Subcutaneous abdominal adipose tissue (tissue), 5 donors: ENCODE measurements around the gene DDX23.

Source experiments
- H3K27ac ChIP-seq: one replicate; pipeline ENCODE4 v1.7.0; 2013; ENCODE audit warnings: low read depth, mild to moderate bottlenecking, inconsistent platforms, low read length, moderate library complexity
- H3K27me3 ChIP-seq, 5 donors: one replicate each; pipeline ENCODE4 v1.7.0; 2013; ENCODE audit warnings: low read length in 5 of 5, inconsistent platforms in 1 of 5; ENCODE audit not compliant: control insufficient read depth in 5 of 5, insufficient read depth in 4 of 5
- H3K36me3 ChIP-seq, 5 donors: one replicate each; pipeline ENCODE4 v1.7.0; 2013; ENCODE audit warnings: low read length in 5 of 5; ENCODE audit not compliant: control insufficient read depth in 5 of 5, insufficient read depth in 5 of 5
- H3K4me1 ChIP-seq, 5 donors: one replicate each; pipeline ENCODE4 v1.7.0; 2013; ENCODE audit warnings: low read length in 5 of 5, mild to moderate bottlenecking in 3 of 5, moderate library complexity in 1 of 5; ENCODE audit not compliant: control insufficient read depth in 5 of 5, insufficient read depth in 5 of 5
- H3K4me3 ChIP-seq, 5 donors: one replicate each; pipeline ENCODE4 v1.7.0; 2013; ENCODE audit warnings: low read length in 5 of 5, low read depth in 1 of 5
- H3K9ac ChIP-seq, 5 donors: one replicate each; pipeline ENCODE4 v1.7.0; 2013; ENCODE audit warnings: low read length in 5 of 5, mild to moderate bottlenecking in 4 of 5, moderate library complexity in 3 of 5
- H3K9me3 ChIP-seq, 5 donors: one replicate each; pipeline ENCODE4 v1.7.0; 2013; ENCODE audit warnings: low read length in 5 of 5; ENCODE audit not compliant: control insufficient read depth in 5 of 5
- donor health status: healthy.
- donor health status: healthy.
- donor health status: healthy.
- donor health status: healthy.
- donor health status: healthy.

The DDX23 gene

DNA sequence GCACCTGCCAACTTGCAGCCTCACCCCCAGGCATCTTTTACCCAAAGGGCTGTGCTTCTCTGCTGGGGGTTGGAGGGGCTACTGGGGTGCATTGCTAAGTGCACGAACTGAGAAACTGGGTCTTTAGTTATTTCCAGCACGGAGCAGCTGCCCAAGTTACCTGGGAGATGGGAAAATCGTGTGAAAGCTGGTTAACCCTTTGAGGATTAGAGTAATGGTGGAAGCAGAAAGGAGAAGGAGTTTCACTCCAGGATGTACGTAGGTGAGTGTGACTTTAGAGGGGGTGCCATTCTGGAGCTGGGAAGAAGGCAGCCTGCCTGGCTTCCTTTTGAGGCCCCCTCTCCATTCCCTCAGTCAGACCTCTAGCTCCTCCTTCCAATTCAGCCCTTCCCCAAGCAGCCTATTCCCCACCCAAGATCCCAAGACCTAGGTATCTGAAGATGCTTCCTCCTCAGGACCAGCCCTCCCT lies 62.1 kb downstream of the DDX23 start:
- Histone ChIP-seq H3K27me3 (no peaks in the 10 kb centered on the region), H3K9me3 (no peaks in the 10 kb centered on the region), H3K27ac (no peak overlapping the region), H3K4me1 (peaks cover 5 to 37% (median 34%) of the 10 kb centered on the region in 5 donors), H3K9ac (no peak overlapping the region), H3K4me3 (peak overlapping the region in 3 of 5 donors; percentile 76 to 93 (median 85)), H3K36me3 (no peaks in the 10 kb centered on the region)

DNA sequence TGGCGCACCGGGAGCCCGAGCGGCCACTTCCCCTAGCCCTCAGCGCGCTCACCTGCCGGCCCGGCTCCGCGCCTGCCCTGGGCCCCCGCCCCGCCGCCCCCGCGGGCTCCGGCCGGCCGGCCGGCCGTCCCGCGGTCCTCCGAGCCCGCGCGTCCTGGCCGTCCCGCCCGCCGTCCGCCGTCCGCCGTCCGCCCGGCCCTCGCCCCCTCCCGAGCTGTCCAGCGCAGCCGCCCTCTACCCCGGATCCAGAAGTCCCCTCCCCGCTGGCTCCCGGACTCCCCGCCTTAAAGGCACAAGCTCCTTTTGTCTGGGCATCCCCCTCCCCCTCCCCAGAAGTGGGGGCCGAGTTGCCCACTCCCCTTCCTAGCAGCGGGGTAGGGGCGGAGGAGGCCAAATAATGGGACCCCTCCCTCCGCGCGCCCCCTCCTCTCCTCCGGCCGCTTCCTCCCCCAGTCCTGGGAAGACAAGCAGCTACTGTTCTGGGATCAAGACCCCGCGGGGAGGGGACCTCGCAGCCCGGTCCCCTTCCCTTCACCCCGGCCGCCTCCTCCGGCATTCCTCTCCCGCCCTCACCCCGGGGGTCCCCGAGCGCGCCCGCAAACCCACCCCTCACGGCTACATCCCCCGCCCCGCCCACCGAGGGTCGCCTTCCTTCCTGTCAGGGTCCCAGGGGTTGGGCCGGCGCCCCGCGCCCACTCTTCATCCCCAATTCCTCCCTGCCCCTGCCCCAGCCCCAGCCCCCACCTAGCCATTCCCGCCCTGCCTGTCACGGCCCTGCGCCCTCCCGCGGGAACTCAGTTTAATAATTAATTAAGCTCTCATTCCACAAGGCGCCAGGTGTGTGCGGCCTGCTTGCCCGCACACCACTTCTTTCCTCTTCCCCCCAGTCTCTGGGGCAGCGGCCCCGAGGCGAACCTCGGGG lies 62.8 kb downstream of the DDX23 start, which contains the start of gene ADCY6:
TSS of gene ADCY6 (minus strand) at position 236 of the 922 bp plus-strand sequence. CDS start 5,655 bp downstream, outside the sequence.
- H3K9ac ChIP-seq: peak within 1 kb of the TSS; percentile 77 to 98 (median 89)
- peak within 1 kb of the TSS; percentile 76 to 93 (median 85) for H3K4me3 ChIP-seq
- no peaks in the 10 kb centered on the region for H3K36me3 ChIP-seq
- peak within 1 kb of the TSS; percentile 78 for H3K27ac ChIP-seq
- no peaks in the 10 kb centered on the region for H3K27me3 ChIP-seq
- H3K4me1 ChIP-seq: peaks cover 5 to 41% (median 36%) of the 10 kb centered on the region in 5 donors
- no peaks in the 10 kb centered on the region for H3K9me3 ChIP-seq

DNA sequence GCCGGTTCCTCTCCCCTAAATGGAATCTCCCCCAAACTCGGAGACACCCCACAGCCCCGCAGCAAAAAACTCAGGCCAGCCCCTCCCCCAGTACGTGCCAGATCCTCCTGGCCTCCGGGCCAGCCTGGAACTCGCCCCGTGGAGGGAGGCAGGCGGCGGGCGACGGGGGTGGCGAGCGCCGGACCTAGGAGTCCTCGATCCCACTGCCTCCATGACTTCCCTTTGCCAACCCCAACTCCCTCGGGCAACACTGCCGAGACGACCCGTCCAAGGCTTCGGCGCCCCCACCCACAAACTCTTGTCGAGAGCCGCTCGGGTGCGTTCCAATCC lies 63.5 kb downstream of the DDX23 start:
- peak overlapping the region; percentile 78 for H3K27ac ChIP-seq
- peaks cover 5 to 42% (median 36%) of the 10 kb centered on the region in 5 donors for H3K4me1 ChIP-seq
- no peaks in the 10 kb centered on the region for H3K9me3 ChIP-seq
- no peaks in the 10 kb centered on the region for H3K27me3 ChIP-seq
- H3K36me3 ChIP-seq: no peaks in the 10 kb centered on the region
- H3K4me3 ChIP-seq: peak overlapping the region; percentile 76 to 93 (median 85)
- peak overlapping the region; percentile 77 to 98 (median 89) for H3K9ac ChIP-seq

DNA sequence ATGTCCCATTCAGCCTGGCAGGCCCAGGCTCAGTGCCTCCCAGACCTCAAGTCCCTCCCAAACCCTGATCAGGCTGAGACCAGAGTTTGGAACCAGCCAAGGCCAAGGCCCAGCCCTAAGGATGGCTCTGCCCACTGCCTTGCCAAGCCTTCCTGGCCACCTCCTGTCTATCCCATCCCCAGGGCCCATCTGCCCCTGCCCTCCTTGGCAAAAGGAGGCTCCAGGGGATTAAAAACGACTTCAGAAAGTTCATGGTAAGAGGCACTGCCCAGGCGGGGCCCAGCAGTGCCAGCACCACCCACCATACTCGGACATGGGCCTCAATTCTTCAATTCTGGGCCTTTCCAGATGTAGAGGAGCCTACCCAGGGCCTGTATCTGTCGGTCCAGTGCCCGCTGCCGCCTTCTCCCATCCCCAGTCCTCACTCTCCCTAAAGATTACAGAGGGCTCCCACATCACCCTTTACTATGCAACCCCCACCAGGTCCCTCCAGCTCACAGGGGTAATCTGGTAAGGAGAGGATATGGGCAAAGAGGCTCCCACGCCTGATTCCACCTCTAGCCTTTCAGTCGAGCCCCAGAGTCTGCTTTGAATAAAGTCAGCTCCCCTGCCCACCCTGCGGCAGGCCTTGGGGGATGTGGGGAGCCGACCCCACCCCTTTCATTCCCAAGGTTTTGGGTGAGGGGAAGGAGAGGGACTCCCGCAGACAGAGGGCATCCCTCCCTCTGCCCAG lies 64.0 kb downstream of the DDX23 start:
- Histone ChIP-seq H3K27me3 (no peaks in the 10 kb centered on the region), H3K4me1 (peaks cover 5 to 48% (median 36%) of the 10 kb centered on the region in 5 donors), H3K9ac (peak overlapping the region; percentile 77 to 98 (median 89)), H3K4me3 (peak overlapping the region; percentile 76 to 93 (median 85)), H3K9me3 (no peaks in the 10 kb centered on the region), H3K27ac (peak overlapping the region; percentile 78), H3K36me3 (peaks cover 0 to 5% (median 2%) of the 10 kb centered on the region in 5 donors)

DNA sequence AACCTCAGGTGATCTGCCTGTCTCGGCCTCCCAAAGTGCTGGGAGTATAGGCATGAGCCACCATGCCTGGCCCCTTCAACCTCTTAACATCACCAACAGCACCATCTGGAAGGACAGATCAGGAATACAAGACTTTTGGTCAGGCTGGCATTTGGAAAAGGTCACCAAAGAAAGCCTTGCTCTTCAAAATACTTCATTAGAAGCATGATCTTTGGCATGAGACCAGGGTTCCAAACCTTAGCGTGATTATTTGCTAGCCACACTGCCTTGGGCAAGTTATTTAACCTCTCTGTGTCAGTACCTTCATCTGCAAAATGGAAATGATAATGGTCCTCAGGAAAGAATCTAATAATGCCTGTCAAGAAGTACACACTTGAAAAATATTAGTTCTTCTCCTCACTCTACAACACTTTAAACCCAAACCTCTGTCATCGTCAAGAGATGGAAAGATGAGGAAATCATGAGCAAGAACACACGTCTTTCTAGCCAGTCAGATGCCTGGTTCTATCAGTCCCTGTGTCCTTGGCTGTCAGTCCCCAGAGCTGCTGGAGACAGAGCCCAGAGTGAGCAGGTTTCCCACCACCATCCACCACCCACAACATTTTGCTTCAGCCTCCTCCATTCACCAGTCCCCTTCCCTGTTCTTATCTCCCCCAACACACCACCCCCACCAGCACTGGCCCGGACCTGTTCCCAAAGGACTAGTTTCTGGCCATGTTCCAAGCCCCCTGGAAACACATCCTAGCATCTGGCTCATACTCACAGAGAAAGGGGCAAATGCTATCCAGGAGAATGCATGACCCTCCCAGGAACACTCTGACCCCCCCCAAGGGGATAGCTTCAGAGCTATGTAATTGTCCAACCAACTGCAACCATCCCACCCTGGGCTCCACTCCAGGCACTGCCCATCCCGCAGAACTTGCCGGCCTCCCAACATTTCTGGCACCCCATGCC lies 65.1 kb downstream of the DDX23 start:
- H3K27me3 ChIP-seq: no peaks in the 10 kb centered on the region
- H3K27ac ChIP-seq: peak overlapping the region; percentile 78
- H3K4me3 ChIP-seq: peak overlapping the region; percentile 76 to 93 (median 85)
- H3K9ac ChIP-seq: peak overlapping the region; percentile 10 to 98 (median 87)
- H3K4me1 ChIP-seq: peaks cover 5 to 58% (median 46%) of the 10 kb centered on the region in 5 donors
- H3K9me3 ChIP-seq: no peaks in the 10 kb centered on the region
- H3K36me3 ChIP-seq: peaks cover 0 to 16% (median 12%) of the 10 kb centered on the region in 5 donors

DNA sequence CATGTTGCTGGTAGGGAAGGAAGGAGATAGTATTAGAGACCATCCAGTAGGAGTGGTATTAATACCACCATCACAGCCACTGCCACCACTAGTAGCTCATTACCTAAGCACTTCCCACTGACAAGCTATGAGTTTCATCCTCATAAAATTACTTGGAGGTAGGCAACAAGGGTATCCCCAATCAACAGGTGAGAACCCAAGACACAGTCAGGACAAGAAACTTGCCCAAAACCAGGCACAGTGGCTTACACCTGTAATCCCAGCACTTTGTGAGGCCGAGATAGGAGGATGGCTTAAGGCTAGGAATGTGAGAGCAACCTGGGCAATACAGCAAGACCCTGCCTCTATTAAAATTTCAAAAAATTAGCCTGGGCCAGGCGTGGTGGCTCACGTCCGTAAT lies 68.5 kb downstream of the DDX23 start:
- H3K4me1 ChIP-seq: peaks cover 5 to 84% (median 66%) of the 10 kb centered on the region in 5 donors
- no peak overlapping the region for H3K27ac ChIP-seq
- peaks cover 0 to 17% (median 14%) of the 10 kb centered on the region in 5 donors for H3K36me3 ChIP-seq
- no peaks in the 10 kb centered on the region for H3K27me3 ChIP-seq
- no peaks in the 10 kb centered on the region for H3K9me3 ChIP-seq
- H3K9ac ChIP-seq: no peak overlapping the region
- no peak overlapping the region for H3K4me3 ChIP-seq

DNA sequence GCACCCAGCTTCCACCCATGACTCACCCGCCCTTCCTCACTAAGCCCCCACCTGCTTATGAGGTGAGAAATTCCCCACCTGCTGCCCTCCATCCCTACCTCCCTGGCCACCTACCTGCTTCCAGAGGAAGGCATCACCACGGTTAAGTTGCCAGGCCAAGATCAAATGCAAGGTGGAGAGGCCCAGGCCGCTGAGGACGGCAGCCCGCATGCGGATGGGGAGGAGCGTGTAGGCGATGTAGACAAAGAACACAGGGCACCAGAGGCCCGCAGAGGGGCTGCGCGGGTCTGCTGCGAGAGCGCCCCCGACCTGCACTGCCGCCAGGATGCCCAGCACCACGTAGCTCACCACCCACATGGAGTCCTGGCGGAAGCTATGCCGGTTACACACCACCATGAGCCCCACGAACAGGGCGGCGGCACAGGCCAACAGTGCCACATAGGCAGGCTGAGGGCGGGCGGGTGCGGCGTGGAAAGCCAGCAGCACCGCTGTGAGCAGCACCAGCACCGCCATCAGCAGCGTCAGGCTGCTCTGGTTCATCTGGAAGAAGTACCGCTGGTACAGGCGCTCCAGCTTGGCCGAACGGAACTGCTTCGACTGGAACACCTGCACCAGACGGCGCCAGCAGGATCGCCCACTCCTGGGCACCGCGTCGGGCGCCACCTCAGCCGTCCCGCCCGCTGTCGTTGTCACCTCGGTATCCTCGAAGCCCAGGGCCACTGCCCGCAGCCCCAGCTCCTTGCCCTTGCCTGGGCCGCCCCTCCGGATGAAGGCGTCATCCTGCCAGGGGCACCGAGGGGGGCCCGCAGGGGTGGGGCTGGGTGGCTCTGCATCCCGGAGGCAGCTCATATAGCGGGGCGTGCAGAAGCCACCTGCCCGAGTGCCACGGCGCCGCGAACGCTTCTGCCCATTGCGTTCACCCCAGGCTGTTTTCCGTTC lies 69.2 kb downstream of the DDX23 start:
- H3K36me3 ChIP-seq: peaks cover 0 to 24% (median 18%) of the 10 kb centered on the region in 5 donors
- no peaks in the 10 kb centered on the region for H3K27me3 ChIP-seq
- no peaks in the 10 kb centered on the region for H3K9me3 ChIP-seq
- H3K9ac ChIP-seq: peak overlapping the region in 1 of 5 donors; percentile 8
- peaks cover 5 to 84% (median 63%) of the 10 kb centered on the region in 5 donors for H3K4me1 ChIP-seq
- no peak overlapping the region for H3K27ac ChIP-seq
- H3K4me3 ChIP-seq: no peak overlapping the region

DNA sequence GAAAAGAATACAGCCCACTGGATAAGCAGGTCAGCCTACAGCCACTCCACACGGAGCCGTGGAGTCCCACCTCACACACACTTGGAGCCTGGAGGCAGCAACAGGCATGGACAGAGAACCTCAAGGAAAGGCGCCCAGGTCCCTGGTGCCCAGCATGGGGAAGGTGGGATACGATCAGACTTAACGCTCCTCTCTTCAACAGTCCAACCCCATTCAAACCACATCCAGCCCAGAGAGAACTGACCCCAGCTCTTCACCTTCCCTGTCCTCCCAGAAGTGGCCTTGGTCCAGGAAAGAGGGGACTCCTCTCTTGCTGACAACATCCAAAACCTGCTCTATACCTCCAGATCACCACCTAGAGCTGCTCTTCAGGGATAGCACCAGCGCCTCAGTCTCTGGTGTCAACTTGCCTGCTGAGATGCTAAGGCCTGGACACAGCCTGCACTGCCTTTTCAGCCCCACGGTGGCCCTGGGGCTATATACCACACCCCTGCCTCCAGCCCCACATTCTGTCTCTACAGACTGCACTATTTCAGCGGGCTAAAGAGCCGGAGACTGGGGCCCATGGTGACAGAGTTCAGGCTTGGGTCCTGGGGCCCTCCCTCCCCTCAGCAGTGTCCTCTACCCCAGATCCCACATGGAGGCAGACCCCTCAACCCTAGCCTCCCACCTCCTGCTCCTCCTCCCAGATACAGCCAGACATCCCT lies 70.1 kb downstream of the DDX23 start:
- peak overlapping the region; percentile 26 for H3K27ac ChIP-seq
- peak overlapping the region in 2 of 5 donors; percentile 8 to 16 for H3K9ac ChIP-seq
- peaks cover 0 to 32% (median 26%) of the 10 kb centered on the region in 5 donors for H3K36me3 ChIP-seq
- no peak overlapping the region for H3K4me3 ChIP-seq
- no peaks in the 10 kb centered on the region for H3K27me3 ChIP-seq
- peaks cover 2 to 81% (median 55%) of the 10 kb centered on the region in 5 donors for H3K4me1 ChIP-seq
- no peaks in the 10 kb centered on the region for H3K9me3 ChIP-seq
